ENCODE results near the gene RGPD8. TPM values are rescaled to one million over a fixed set of nuclear protein-coding genes. Genes with fewer than 3 reads are reported as not detected.

RGPD8 gene
- total and polyA plus RNA-seq, 2 donors (not counting 1 experiment from before 2014, with no cell fraction given), result 1.5 to 28.1 TPM

DNA sequence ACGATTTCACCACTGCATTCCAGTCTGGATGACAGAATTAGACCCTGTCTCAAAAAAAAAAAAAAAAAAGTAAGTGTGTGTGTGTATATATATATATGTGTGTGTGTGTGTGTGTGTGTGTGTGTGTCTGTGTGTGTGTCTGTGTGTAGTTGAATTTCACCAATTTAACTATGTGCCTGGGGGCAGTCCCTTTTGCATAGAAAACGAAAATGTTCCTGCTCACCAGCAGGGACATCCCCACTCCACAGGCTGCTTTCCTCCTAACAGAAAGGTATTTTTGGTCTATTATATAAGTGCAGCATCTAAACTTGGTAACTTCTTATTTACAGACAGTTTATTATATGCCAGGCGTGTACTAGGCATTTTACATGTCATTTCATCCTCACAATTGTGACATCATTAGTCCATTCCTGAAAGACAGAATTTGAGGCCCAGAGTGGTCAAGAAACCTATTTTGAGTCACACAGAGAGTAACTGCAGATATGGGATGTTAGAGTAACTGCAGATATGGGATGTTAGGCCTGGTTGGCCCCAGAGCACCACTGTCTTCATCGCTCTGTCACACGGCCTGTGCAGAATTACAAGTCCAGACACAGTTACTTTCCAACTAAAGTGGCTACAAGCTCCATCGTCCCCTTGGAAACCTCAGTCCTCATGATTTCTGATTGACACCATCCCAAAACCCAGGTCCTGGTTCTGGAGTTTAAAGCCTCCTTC is 39.3 kb upstream of the RGPD8 start:
- no peak overlapping the region for H3K4me3 Mint-ChIP-seq
- no peaks in the 10 kb centered on the region for H3K4me1 Mint-ChIP-seq
- ATAC-seq (ENCODE audit: low read depth) (no peak), DNase-seq (no peak)
- H3K27me3 ChIP-seq (replicated peaks in 1 of 4; ENCODE audit: control extremely low read depth in 1 of 4, control insufficient read depth in 3 of 4, insufficient read depth in 4 of 4, low read length in 3 of 4), result no peaks in the 10 kb centered on the region
- no peak overlapping the region for H3K27ac ChIP-seq (ENCODE audit: low read length in 2 of 2)
- no peak overlapping the region for H3K9ac ChIP-seq (ENCODE audit: low read length)
- H3K27ac Mint-ChIP-seq, result no peak overlapping the region
- TF ChIP-seq CTCF (IDR thresholded peaks at IDR 0.05) (no peak), EZH2 (IDR thresholded peaks at IDR 0.05; ENCODE audit: borderline replicate concordance, insufficient read depth, low read depth, low read length, poor library complexity, severe bottlenecking) (no peak)
- whole genome bisulfite sequencing (ENCODE audit: insufficient coverage), result 100% methylated on average over 3 of the region's 6 CpGs
- H3K4me1 ChIP-seq (ENCODE audit: control insufficient read depth in 2 of 2, insufficient read depth in 2 of 2, low read length in 2 of 2), result no peaks in the 10 kb centered on the region
- H3K9me3 ChIP-seq (ENCODE audit: control extremely low read depth in 1 of 3, control insufficient read depth in 2 of 3, insufficient read depth in 1 of 3, low read length in 2 of 3), result peaks cover 0 to under 1% (median 0%) of the 10 kb centered on the region in 3 donors
- H3K4me3 ChIP-seq (ENCODE audit: control extremely low read depth in 1 of 5, extremely low read depth in 1 of 5, insufficient read depth in 1 of 5, low read depth in 2 of 5, low read length in 4 of 5), result no peak overlapping the region
- CTCF ChIA-PET, result interaction anchor here (1.2 kb wide), 1 partner anchor 9 kb away, joined by 3 read pairs; no protein-coding TSS in a partner anchor
- no peaks in the 10 kb centered on the region for H4K20me1 ChIP-seq (ENCODE audit: control insufficient read depth, insufficient read depth, low read length, poor library complexity, severe bottlenecking)
- H3K4me2 ChIP-seq (replicated peaks; ENCODE audit: low read depth, low read length, poor library complexity, severe bottlenecking), result no peak overlapping the region
- no peaks in the 10 kb centered on the region for H3K79me2 ChIP-seq (ENCODE audit: control insufficient read depth, insufficient read depth, low read length)
- no peaks in the 10 kb centered on the region for H3K9me3 Mint-ChIP-seq (ENCODE audit: insufficient read depth)
- POLR2A ChIA-PET, result no interaction called here
- H3K36me3 ChIP-seq (replicated peaks in 1 of 2; ENCODE audit: control extremely low read depth in 1 of 2, control insufficient read depth in 1 of 2, extremely low read depth in 1 of 2, insufficient read depth in 2 of 2, low read length in 1 of 2), result no peaks in the 10 kb centered on the region
- intact Hi-C loops (cut with micrococcal nuclease), result no loop called here
- H3K27me3 Mint-ChIP-seq, result no peaks in the 10 kb centered on the region
- H2AFZ ChIP-seq (ENCODE audit: insufficient read depth, low read depth, low read length, poor library complexity, severe bottlenecking), result no peak overlapping the region

DNA sequence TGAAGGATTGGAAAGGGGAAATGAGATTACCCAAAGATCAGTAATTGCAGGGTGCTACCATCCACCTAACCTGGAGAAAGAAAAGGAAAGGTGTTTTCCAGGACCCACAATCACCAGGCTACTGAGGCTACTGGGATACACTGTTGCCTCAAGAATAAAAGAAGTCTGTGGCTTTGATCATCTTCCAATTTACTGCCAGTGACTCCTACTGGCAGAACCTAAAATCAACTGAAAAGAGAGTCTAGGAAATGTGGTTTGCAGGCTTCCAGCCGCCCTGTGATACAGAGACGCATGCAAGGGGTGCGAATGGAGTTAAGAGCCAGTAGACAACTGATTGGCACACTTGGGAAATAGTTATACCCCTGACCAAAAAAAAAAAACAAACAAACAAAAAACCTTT is 31.9 kb upstream of the RGPD8 start:
- Histone ChIP-seq H4K20me1 (ENCODE audit: control insufficient read depth, insufficient read depth, low read length, poor library complexity, severe bottlenecking) (no peaks in the 10 kb centered on the region), H3K4me1 (ENCODE audit: control insufficient read depth in 2 of 2, insufficient read depth in 2 of 2, low read length in 2 of 2) (no peaks in the 10 kb centered on the region), H3K4me2 (replicated peaks; ENCODE audit: low read depth, low read length, poor library complexity, severe bottlenecking) (no peak overlapping the region), H3K36me3 (replicated peaks in 1 of 2; ENCODE audit: control extremely low read depth in 1 of 2, control insufficient read depth in 1 of 2, extremely low read depth in 1 of 2, insufficient read depth in 2 of 2, low read length in 1 of 2) (no peaks in the 10 kb centered on the region), H3K9me3 (ENCODE audit: control extremely low read depth in 1 of 3, control insufficient read depth in 2 of 3, insufficient read depth in 1 of 3, low read length in 2 of 3) (peaks cover 0 to 1% (median 0%) of the 10 kb centered on the region in 3 donors), H3K79me2 (ENCODE audit: control insufficient read depth, insufficient read depth, low read length) (no peaks in the 10 kb centered on the region), H3K27ac (ENCODE audit: low read length in 2 of 2) (no peak overlapping the region), H3K27me3 (replicated peaks in 1 of 4; ENCODE audit: control extremely low read depth in 1 of 4, control insufficient read depth in 3 of 4, insufficient read depth in 4 of 4, low read length in 3 of 4) (peaks cover 0 to 10% (median 6%) of the 10 kb centered on the region in 4 experiments), H2AFZ (ENCODE audit: insufficient read depth, low read depth, low read length, poor library complexity, severe bottlenecking) (no peak overlapping the region), H3K9ac (ENCODE audit: low read length) (no peak overlapping the region), H3K4me3 (ENCODE audit: control extremely low read depth in 1 of 5, extremely low read depth in 1 of 5, insufficient read depth in 1 of 5, low read depth in 2 of 5, low read length in 4 of 5) (no peak overlapping the region)
- no peak for DNase-seq
- Mint-ChIP-seq H3K27me3 (peaks cover 20% of the 10 kb centered on the region), H3K9me3 (ENCODE audit: insufficient read depth) (no peaks in the 10 kb centered on the region), H3K4me1 (no peaks in the 10 kb centered on the region), H3K4me3 (no peak overlapping the region), H3K27ac (no peak overlapping the region)
- ChIA-PET CTCF (no interaction called here), POLR2A (interaction anchor here (0.7 kb wide), 1 partner anchor 44 kb away, joined by 14 read pairs; no protein-coding TSS in a partner anchor)
- ATAC-seq (ENCODE audit: low read depth), result no peak
- TF ChIP-seq EZH2 (IDR thresholded peaks at IDR 0.05; ENCODE audit: borderline replicate concordance, insufficient read depth, low read depth, low read length, poor library complexity, severe bottlenecking) (no peak), CTCF (IDR thresholded peaks at IDR 0.05) (no peak)
- WGBS (ENCODE audit: insufficient coverage), result no CpG with 5 or more reads among the region's 3 CpGs
- intact Hi-C loops (cut with micrococcal nuclease), result no loop called here
